ENCODE measurements around the gene TRPT1. TPM values are rescaled to one million over a fixed set of nuclear protein-coding genes. Genes with fewer than 3 reads are reported as not detected.

The TRPT1 gene
- total RNA-seq, 1 experiment from 2014 or later: 58.8 TPM

- TF ChIP-seq SP1 (CRISPR knock-in tag; conservative IDR thresholded peaks at IDR 0.05) (no peak), TEAD4 (CRISPR knock-in tag; IDR thresholded peaks at IDR 0.05) (no peak), RELA (CRISPR knock-in tag; IDR thresholded peaks at IDR 0.05; ENCODE audit: borderline replicate concordance) (no peak), PRDM15 (CRISPR knock-in tag; IDR thresholded peaks at IDR 0.05) (no peak), ATF1 (CRISPR knock-in tag; IDR thresholded peaks at IDR 0.05) (no peak)
Measured at GRCh38 chr11:64264371-64264852, 38.4 kb upstream of the TRPT1 start (continued).

- TF ChIP-seq E2F4 (CRISPR knock-in tag; IDR thresholded peaks at IDR 0.05; ENCODE audit: borderline replicate concordance, low read depth) (no peak), KAT7 (CRISPR knock-in tag; IDR thresholded peaks at IDR 0.05; ENCODE audit: borderline replicate concordance) (no peak), OVOL2 (CRISPR knock-in tag; IDR thresholded peaks at IDR 0.05; ENCODE audit: borderline replicate concordance) (no peak), ZNF138 (CRISPR knock-in tag; conservative IDR thresholded peaks at IDR 0.05) (no peak), ZNF423 (CRISPR knock-in tag; IDR thresholded peaks at IDR 0.05) (no peak)
- Mint-ChIP-seq H3K27me3 (ENCODE audit: low read depth) (no peaks in the 10 kb centered on the region), H3K4me3 (no peak overlapping the region), H3K9me3 (no peaks in the 10 kb centered on the region), H3K27ac (no peak overlapping the region; the same call in 1 of the 2 replicates), H3K4me1 (peaks cover 10% of the 10 kb centered on the region), H3K36me3 (peaks cover 42% of the 10 kb centered on the region)
- POLR2A ChIA-PET: interaction anchor here (1.0 to 1.4 kb wide), 2 partner anchors 18 to 23 kb away, joined by 3 to 4 read pairs; no protein-coding TSS in a partner anchor
- DNase-seq (ENCODE audit: low spot score) (no peak), ATAC-seq (no peak)
- CTCF ChIA-PET: interaction anchor here (0.5 to 4.5 kb wide), 9 partner anchors 13 to 263 kb away, joined by 3 to 65 read pairs (median 3); partner anchors contain the start of gene PLCB3
Measured at GRCh38 chr11:64263947-64264317, 37.9 kb upstream of the TRPT1 start.

- Mint-ChIP-seq H3K27me3 (ENCODE audit: low read depth) (no peaks in the 10 kb centered on the region), H3K9me3 (no peaks in the 10 kb centered on the region), H3K27ac (peak overlapping the region; percentile 97), H3K4me1 (peaks cover 3% of the 10 kb centered on the region; the same call in 1 of the 2 replicates), H3K36me3 (peaks cover 42% of the 10 kb centered on the region), H3K4me3 (no peak overlapping the region)
- no peak for TF ChIP-seq ZNF512 (CRISPR knock-in tag; IDR thresholded peaks at IDR 0.05; ENCODE audit: borderline replicate concordance)
- ATAC-seq (peak; percentile 53), DNase-seq (ENCODE audit: low spot score) (no peak)
- POLR2A ChIA-PET: interaction anchor here (1.0 to 1.4 kb wide), 2 partner anchors 17 to 22 kb away, joined by 3 to 4 read pairs; no protein-coding TSS in a partner anchor
- CTCF ChIA-PET: interaction anchor here (0.5 to 4.5 kb wide), 8 partner anchors 13 to 263 kb away, joined by 3 to 65 read pairs (median 6); partner anchors contain the start of gene PLCB3
Measured at GRCh38 chr11:64263021-64263946, 37.3 kb upstream of the TRPT1 start.
